Measurements from ENCODE around the gene ADGRD2.

ADGRD2 gene

DNA sequence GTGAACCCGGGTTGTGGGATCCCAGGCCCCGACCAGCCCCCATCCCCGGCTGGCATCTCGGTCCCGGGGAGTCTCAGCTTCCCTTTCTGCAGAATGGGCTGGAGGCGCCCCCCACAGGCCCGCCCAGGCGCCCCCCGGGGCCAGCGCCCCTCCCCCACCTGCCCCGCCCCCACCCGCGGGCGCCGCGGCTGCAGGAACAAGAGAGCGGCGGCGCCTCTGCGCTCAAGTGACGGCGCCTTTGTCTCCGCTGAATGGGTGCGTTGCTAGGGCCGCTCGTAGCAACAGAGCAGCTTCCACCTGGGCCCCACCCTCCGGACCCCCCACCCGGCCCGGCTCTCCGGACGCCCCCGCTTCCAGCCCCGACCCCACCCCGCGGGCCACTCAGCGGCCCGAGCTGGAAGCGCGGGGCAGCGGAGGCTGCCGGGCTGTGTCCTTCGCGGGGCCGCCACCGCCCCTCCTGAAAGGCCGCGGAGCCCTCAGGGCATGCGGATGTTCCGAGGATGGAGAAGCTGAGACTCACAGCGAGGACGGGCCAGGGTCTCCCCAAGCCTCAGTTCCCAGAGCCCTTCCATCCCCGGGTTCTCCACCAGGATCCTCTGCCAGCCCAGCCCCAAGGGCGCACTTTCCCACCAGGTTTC lies 27.5 kb downstream of the ADGRD2 start:
- in situ Hi-C loops (cut with HindIII; ENCODE audit: low sequenced_read_pairs): no loop called here

DNA sequence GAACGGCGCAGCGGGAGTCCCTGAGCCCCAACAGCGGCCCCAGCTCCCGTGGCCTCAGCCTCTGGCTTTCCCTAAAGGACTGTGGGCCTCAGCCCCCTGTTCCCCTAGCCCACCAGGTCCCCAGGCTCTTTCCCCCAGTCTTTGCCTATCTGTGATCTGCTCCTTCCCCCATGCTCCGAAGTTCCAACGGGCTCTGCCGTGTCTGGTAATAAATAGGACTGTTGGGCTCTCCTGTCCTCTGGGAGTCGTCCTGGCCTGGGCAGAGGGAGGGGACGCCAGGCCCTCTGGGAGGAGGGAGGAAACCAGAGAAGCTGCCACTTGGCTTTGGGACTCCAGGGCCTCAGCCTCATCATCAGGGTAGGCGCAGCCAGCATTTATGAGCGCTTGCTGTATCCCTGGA lies 28.1 kb downstream of the ADGRD2 start:
- in situ Hi-C loops (cut with HindIII; ENCODE audit: low sequenced_read_pairs): no loop called here

DNA sequence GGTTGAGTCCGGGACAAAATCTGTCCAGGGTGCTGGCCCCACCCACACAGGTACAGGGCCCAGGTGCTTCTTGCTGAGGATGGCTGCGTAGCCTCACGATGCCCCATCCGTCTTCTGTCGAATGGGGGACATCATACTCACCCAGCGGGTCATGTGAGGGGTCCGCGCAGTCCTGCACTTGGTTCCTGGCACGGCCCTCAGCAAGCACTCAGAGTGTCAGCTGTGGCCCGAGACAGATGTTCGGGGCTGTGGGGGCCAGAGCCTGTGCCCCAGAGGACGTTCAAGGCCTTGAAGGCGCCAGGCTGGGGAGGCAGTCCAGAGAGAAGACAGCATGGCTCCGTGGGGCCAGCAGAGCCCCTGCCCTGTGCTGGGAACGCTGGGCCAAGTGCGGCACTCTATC lies 29.1 kb downstream of the ADGRD2 start:
- in situ Hi-C loops (cut with HindIII; ENCODE audit: low sequenced_read_pairs): no loop called here

DNA sequence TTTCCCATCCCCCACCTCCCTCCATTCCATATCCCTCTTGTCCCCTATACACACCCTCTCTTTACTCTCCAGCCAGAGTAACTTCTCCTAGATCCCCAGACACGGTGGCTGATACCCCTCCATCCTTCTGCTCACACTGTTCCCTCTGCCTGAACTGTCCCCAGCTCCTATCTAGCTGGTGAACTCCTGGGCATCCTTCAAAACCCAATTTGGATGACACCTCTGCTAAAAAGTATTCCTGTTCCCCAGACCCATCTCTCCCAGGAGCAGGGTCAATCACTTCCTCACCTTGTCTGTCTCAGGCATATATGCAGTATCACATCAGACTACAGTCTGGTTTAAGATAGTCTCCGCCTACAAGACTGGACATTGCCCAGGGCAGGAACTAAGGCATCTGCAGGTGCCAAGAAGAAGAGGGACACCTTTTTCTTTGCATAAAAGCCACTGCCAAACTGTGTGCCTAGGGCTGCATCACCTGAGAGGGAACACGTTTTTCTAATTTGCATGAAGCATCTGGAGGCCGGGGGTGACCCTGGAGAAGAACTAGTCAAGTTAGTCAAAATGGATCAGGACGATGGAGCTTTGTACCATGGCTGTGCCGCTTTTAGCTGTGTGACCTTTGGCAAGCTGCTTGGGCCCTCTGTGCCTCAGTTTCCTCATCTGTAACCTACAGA lies 29.8 kb downstream of the ADGRD2 start:
- in situ Hi-C loops (cut with HindIII; ENCODE audit: low sequenced_read_pairs): no loop called here

DNA sequence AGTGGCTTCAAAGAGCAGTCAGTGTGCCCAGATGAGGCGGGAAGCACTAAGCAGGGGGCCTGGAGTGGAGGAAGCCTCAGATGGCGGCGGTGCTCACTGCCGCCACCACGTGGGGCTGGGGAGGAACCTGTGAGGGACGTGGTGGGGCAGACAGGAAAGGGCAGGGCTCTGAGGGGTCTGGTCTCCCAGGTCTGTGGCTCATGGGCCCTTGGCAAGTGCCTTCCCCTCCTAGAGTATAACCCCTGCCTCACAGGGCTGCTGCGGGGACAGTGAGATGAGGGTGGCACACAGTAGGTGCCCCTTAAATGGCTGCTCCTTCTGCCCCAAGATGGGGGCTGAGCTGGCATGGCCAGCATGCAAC lies 30.4 kb downstream of the ADGRD2 start:
- in situ Hi-C loops (cut with HindIII; ENCODE audit: low sequenced_read_pairs): no loop called here

DNA sequence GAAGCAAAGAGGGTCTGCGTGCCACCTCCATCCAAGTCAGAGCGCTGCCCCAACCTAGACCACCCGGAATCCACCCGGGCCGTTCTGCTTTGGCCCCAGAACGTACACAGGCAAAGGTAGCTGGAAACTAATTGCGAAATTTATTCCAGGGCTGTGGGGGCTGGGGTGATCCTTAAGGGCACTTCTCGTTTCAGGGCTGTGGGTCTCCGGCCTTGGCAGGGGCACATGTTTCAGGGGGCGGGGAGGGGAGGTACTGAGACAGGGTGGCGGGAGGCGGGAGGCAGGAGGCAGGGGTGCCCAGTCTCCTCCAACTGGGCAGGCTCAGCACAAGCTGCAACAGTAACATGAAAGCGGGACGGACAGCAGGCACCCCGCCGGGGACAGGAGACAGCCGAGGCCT lies 30.9 kb downstream of the ADGRD2 start:
- in situ Hi-C loops (cut with HindIII; ENCODE audit: low sequenced_read_pairs): no loop called here

DNA sequence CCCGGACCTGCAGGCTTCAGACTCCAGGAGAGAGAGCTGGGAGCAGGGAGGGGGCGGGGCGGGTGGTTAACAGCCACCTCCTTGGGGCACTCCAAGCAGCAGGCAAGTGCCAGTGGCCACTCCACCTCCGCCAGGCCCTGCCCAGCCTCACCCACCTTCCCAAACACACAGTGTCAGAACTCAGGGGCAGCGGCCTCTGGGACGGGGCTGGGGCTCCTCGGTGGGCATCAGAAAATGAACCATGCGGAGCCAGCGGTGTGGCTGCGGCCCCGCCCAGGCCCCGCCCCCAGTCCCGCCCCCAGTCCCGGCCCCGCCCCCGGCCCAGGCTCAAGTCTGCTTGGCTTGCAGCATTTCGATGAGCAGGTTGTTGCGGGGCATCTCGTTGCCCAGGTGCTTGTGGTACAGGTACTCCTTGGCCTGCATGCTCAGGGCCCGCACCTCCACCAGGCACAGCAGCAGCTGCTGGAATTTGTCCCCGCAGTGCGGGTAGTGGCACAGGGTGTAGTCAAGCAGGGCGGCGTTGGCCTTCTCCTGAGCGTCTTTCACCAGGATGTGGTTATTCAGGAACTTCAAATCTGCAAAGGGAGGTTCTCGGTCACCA lies 32.3 kb downstream of the ADGRD2 start:
- in situ Hi-C loops (cut with HindIII; ENCODE audit: low sequenced_read_pairs): no loop called here

DNA sequence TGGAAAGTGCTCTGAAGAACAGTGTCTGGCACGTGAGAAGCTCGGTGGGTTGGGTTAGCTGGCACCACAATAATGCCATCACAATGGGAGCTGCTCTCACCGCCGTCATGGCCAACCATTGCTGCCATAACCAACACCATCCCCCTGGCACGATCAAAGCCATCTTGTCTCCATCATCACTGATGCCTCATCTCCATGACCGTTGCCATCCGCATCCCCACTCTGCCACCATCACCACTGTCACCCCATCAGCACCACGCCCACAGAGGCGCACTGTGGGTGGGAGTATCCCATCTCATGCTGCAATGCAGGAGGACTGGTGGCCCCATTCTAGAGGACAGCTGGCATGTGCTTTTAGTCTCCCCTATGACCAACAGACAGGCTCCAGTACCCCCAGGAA lies 33.2 kb downstream of the ADGRD2 start:
- in situ Hi-C loops (cut with HindIII; ENCODE audit: low sequenced_read_pairs): no loop called here

DNA sequence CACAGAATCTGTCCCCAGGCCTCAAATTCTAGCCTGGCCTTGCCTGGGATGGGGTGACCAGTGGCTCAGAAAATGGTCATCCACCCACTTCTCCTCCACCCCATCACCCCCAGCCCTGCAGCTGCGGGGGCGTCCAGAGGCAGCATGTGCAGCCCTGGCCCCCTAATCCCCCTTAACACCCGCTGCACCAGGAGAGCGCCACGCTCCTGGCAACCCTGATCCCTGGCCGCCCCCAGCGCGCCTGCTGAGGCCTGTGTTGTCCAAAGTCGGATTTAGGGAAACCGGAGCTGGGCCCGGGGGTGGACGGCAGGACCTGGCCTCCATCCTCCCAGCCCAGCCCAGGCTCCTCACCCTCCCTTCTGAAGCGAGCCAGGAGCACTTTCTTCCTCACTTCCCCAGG lies 35.0 kb downstream of the ADGRD2 start:
- in situ Hi-C loops (cut with HindIII; ENCODE audit: low sequenced_read_pairs): no loop called here

DNA sequence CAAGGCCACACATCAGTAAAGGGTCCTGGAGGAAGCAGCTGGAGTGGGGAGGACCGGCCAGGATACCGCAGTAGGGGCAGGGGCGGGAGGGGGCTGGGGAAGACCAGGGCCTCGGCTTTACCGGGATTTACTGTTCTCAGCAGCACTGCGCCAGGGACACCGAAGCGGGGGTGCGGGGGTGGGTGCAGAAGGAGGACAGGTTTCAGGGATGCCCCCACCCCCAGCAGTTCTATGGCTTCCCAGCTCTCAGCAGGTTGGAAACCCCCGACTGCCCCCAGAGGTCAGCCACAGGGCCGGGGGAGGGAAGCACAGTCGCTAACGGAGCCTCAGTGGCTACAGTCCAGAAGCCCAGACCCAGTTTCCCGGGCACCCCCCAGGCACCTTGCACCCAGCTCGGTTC lies 35.7 kb downstream of the ADGRD2 start:
- in situ Hi-C loops (cut with HindIII; ENCODE audit: low sequenced_read_pairs): no loop called here

DNA sequence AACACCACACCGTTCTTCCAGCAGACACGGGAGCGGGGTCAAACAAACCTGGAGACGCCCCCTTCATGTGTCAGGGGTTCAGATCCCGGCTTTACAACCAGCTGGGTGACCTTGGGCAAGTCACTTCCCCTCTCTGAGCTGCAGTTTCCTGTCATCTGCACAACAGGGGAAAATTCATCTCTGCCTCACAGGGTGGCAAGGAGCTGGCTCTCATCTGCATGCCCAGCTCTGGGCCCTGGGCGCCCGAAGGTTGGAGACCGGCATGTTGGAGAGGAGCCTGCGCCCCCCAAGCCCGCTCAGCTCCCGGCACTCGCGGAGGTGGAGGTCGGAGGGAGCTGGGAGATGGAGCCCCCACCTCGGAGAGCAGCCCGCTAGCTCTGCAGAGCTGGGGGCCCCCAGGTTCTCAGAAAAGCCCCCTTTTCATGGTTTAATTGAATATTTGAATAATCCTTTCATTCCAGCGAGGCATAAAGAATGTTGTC lies 36.6 kb downstream of the ADGRD2 start:
- in situ Hi-C loops (cut with HindIII; ENCODE audit: low sequenced_read_pairs): no loop called here

DNA sequence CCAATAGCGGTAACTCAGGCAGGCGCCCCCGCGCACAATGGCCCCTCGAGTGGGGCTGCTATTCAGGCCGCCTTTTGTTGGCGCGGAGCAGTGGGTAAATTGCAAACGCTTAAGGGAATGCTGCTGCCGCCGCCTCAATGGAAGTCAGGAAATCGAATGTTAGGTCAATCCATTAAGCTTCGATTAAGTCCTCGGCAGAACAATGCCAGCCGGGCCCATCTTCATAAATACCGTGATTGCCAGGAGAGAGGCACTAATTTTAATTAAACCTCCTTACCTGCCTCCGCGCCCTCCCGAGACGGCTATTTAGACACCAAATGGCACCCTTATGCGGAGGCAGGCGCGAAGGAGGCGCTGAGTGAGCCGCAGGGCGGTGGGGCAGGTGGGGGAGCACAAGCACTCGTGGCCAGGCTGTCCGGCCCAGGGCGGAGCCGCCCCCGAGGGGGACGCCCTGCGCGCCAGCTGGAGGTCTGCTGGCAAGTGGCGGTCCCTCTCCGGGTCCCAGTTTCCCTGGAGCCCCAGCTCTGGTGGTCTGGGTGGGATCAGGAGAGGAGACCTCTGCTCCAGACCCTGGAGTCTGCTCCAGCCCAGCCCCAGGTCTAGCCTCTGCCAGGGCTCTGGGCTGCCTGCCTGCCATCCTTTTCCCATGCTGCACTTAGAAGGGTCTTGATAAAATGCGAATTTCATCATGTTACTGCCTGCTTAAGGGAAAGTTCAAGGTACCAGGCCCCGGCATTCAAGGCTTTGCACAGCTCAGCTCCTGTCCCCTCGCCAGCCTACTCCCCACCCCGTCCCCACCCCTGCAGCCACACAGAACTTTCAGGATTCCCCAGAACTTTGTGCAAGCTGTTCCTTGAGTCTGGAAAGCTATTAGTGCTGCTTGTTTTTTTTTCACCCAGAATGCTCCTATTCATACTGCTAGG lies 37.3 kb downstream of the ADGRD2 start:
- in situ Hi-C loops (cut with HindIII; ENCODE audit: low sequenced_read_pairs): no loop called here

DNA sequence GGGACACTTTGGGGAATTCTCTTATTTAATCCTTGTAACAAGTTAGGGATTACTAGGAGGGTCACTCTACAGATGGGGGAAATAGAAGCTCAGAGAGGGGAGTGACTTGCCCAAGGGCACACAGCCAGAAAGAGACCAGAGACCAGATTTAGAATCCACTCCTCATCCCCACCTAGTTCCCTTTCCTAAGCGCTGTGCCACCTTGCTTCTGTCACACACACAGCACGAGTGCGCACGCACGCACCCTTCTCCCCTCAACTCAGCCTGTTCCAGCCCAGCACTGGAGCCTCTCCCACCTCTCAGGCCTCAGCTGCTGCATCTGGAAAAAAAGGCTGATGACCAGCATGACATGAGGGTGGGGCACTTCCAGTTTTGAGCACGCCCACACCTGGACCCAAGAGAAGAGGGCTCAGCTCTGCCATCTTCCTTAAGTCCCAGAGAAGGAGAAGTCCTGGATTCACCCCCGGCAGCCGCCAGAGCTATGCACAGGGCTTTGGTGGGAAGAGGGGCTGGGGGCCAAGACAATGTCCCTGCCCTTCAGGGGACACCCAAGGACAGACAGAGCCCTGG lies 38.5 kb downstream of the ADGRD2 start:
- in situ Hi-C loops (cut with HindIII; ENCODE audit: low sequenced_read_pairs): no loop called here

DNA sequence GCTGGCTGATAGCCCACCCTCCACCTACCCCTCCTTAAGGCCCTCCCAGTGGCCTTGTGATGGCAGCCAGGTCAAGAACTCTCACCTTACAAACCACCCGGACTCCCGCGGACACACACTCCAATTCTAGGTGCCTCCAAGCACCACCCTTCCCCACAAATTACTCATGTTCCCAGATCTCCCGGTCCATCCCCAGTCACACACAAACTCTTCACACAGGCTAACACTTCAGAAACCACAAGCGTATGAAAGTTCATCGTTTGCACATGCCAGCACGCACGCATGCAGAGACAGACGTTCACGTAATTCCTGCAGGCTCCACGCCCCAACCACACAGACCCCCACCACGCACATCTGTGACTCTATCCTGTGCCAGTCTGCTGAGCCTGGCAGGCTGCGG lies 39.0 kb downstream of the ADGRD2 start:
- in situ Hi-C loops (cut with HindIII; ENCODE audit: low sequenced_read_pairs): no loop called here

DNA sequence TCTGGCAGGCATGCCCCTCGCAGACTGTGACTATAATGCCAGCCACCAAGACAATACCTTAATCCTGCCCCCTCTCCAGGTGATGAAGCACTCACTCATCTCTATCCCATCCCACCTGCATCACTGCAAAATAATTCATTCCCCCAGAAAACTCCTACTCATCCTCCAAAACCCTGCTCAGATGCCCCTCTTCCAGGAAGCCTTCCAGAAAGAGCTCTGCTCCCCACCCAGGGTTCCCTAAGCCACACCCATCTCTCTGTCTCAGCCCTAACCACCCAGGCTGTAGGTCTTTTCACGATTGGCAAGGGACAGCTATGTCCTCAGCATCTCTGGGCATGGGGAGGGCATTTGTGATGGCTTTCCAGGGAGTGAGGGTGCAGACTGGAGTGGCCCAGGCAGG lies 39.8 kb downstream of the ADGRD2 start:
- in situ Hi-C loops (cut with HindIII; ENCODE audit: low sequenced_read_pairs): no loop called here

DNA sequence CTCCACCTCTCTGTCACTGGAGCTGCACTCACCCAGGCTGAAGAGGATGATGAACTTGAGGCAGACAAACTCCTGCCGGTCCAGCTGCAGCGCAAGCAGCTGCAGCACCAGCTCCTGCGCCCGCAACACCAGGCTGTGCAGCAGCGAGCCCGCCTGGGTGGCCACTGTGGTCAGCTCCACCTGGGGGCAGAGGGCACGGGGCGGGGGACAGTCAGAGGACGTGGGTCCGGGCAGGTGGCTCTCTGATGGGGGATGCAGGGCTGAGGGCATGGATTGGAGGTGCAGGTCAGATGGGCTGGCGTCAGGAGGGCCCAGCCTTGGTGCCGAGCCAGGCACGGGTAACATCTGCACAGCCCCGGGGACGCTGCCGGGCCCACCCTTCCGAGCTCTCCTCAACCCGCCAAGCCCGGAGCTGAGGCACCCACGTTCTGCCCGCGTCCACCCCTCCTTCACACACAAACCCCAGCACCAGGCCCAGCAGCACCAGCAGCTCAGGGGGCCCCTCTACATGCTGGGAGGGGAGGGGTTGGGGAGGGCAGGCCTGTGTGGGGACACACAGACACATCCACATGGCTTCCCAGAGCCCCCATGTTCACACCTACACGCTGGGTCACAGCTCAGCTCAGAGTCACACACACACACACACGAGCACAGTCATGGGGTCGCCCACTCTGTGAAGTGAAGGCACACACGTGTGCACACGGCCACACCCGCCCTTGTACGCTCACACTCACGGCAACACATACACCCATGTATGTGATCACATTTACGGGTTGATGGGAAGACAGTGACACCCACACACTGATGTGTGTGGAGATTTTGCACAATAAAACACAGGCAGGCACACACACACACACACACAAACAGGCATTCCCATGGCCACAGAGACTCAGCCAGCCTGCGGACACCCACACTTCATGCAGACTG lies 41.1 kb downstream of the ADGRD2 start:
- in situ Hi-C loops (cut with HindIII; ENCODE audit: low sequenced_read_pairs): no loop called here

DNA sequence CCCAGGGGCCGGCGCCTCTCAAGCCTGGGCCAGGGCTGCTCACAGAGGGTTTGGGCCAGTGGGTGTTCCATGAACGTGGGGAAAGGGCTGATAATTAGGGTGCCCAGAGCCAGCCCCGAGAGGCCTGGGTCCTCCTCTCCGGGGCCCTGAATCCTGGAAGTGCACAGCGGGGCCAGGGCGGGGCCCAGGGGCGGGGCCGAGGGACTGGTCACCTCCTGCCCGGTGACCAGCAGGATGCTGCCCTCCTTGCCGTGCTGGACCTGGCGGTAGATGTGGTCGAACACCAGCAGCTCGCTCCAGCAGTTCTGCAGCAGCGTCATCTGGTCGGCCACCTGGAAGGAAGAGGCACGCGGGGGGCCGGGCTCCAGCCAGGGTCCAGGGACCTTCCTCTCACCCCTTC lies 42.6 kb downstream of the ADGRD2 start:
- in situ Hi-C loops (cut with HindIII; ENCODE audit: low sequenced_read_pairs): no loop called here

DNA sequence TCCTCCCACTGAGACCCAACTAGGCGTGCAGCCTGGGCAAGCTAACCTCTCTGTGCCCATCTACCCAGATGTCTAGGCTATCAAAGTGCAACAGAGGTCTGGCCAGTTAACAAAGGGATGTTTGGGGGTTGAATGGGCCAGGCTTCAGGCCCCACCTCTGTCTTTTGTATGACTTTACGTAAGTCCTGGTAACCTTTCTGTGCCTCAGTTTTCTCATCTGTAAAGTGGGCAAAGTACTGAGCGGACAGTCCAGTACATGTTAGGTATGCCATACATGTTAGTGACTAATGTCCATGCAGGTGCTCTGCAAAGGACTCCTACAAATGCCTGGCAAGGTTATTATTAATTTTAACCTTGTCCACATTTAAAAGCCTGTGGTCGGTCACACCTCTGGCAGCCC lies 43.0 kb downstream of the ADGRD2 start:
- in situ Hi-C loops (cut with HindIII; ENCODE audit: low sequenced_read_pairs): no loop called here

DNA sequence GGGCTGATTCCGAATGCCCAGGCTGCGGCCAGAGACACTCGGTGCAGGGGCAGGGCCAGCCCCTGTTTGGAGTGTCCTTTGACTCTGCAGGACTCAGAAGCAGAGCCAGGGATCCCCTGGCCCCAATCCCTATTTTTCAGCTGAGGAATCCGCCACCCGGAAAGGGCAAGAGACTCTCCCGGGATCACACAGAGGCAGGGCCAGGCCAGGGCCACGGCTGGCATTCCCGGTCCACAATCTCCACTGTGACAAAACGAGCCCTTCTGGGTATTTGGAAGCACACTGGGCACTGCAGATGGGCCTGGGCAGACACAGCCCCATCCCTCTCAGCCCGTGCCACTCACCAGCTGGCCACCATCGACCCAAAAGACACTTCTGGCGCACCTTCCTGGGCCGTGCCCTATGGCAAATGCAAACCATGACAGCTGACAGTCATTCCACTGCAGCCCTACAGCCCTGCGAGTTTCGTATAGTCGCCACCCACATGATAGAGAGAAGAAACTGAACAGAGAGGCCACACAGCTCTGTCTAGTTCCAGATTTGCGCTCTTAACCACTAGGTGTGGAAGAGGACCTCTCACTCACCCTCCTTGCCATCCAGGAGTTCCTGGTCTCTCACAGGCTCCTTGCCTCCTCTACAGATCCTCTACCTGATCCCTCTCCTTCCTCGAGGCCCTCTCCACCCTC lies 43.7 kb downstream of the ADGRD2 start:
- in situ Hi-C loops (cut with HindIII; ENCODE audit: low sequenced_read_pairs): no loop called here

Data from DLD1 (cell line).